ENCODE data around the gene TRAPPC1. TPM values are rescaled to one million over a fixed set of nuclear protein-coding genes. Genes with fewer than 3 reads are reported as not detected.

TRAPPC1 gene
- total RNA-seq, 4 donors from 2014 or later, result 30.0 to 73.3 (median 48.3) TPM

GRCh38 chr17:7940743-7941142, 9.0 kb upstream of the TRAPPC1 start:
- DNase-seq (ENCODE audit: low spot score) (no peak), ATAC-seq (ENCODE audit: low FRiP score) (no peak)
- no peak for TF ChIP-seq CTCF (IDR thresholded peaks at IDR 0.05)

- TF ChIP-seq CTCF (IDR thresholded peaks at IDR 0.05), result no peak
- ATAC-seq (ENCODE audit: low FRiP score), result no peak
- DNase-seq (ENCODE audit: low spot score), result no peak
These were observed 8.3 kb upstream of the TRAPPC1 start for GRCh38 chr17:7940034-7940433.

- no peak for DNase-seq (ENCODE audit: low spot score)
- TF ChIP-seq CTCF (IDR thresholded peaks at IDR 0.05), result no peak
- ATAC-seq (ENCODE audit: low FRiP score), result no peak
These were observed 4.1 kb upstream of the TRAPPC1 start for GRCh38 chr17:7935859-7936258.

- TF ChIP-seq CTCF (IDR thresholded peaks at IDR 0.05), result no peak
- DNase-seq (ENCODE audit: low spot score) (no peak), ATAC-seq (ENCODE audit: low FRiP score) (peak; percentile 6)
These were observed 1.2 kb upstream of the TRAPPC1 start for GRCh38 chr17:7932949-7933348.

- ATAC-seq (ENCODE audit: low FRiP score) (no peak), DNase-seq (ENCODE audit: low spot score) (no peak)
- TF ChIP-seq CTCF (IDR thresholded peaks at IDR 0.05), result no peak
These were observed 741 bp upstream of the TRAPPC1 start for GRCh38 chr17:7932483-7932891.

GRCh38 chr17:7930841-7931631, 710 bp downstream of the TRAPPC1 start:
- ATAC-seq (ENCODE audit: low FRiP score), result no peak
- no peak for DNase-seq (ENCODE audit: low spot score)
- TF ChIP-seq CTCF (IDR thresholded peaks at IDR 0.05), result no peak

Measured in omental fat pad (tissue), 4 donors.